HG02610 (cell line): ENCODE measurements around the gene CA4.
A peak's percentile ranks its signal among the peaks of the same experiment; 100 is the strongest.
"Not testable (repeated sequence)": the region's sequence is repeated elsewhere in the genome, so short reads cannot be mapped to it uniquely, and the experiment has no call there.

Experiments used
- ATAC-seq: cut with Tn5 transposase; IDR thresholded peaks from one replicate; pipeline ENCODE4 v1.9.1; 2021; ENCODE audit warnings: mild to moderate bottlenecking, moderate library complexity; ENCODE audit not compliant: unreplicated experiment

The CA4 gene

GRCh38 chr17:60149691-60150582, at the start of gene CA4:
TSS of gene CA4 (plus strand) at chr17:60149973. CDS start at chr17:60150035, 62 bp downstream.
- ATAC-seq, result no peak

DNA sequence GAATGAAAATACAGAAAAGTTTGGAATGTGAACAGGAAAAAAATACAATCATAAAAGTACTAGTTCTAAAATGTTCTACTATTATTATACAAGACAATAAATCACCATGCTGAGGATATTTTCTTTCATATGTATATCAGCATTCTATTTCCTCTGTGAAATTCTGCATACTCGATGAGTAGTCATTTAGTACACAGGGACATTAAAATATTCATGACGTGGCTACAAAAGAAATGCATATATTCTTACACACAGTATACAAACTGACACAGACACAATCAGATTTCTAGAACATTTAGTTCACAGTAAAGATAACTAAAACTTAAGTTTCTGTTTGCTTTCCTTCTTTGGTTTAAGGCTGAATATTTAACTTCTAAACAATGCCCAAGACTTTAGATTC, 49.2 kb upstream of the CA4 start:
- not testable (repeated sequence) for ATAC-seq

GRCh38 chr17:60102015-60102631, 47.6 kb upstream of the CA4 start:
- ATAC-seq, result peak; percentile 11

GRCh38 chr17:60102632-60103096, 47.1 kb upstream of the CA4 start:
- ATAC-seq, result peak; percentile 69

DNA sequence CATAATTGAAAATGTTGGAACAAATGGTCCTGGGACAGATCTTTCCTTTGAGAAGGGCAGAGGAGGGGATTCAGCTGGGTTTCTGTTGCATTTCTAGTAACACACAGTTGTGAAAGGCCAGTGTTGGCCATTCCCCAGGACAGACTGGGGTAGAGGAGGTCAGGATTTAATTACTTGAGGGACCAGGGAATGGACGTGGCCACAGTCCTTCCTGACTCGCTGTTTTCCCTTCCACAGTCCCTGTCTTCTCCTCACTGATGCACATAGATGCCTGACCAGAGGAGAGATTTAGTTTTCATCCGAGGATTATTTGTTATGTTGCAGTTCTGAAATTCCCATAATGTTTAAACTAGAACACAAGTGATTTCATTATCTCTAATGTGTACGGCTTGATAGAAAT, 45.8 kb upstream of the CA4 start:
- ATAC-seq, result no peak

DNA sequence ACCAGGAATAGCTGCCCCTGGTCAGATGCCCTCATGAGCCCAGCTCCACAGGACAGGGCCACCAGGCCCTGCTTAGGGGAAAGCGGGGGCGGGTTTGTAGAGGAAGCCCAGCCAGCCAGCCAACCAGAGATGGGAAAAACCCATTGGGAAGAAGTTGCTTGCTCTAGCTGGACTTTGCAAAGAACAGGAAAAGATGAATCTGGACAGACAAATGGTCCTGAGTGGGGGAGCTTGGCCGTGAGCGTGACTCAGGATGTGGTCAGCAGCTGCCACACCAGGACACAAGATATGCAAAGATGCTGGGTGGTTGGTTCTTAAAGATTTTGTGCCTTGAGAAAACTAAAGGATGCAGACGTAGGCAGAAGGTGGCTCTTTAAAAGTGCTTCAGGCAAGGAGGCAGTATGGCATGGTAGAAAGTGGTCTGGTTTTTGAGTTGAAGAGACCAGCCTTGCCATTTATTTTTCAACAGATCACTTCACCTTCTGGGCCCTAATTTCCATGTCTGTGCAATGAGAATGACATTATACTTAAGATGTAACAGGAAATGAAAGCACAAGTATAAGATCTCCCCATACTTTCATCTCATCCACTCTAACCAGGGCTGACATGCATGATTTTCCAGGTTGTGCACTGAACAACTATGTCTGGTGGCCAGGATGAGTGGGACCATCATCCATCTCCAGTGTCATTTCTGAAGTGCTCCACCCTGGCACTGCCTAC, 43.3 kb upstream of the CA4 start:
- ATAC-seq, result no peak

DNA sequence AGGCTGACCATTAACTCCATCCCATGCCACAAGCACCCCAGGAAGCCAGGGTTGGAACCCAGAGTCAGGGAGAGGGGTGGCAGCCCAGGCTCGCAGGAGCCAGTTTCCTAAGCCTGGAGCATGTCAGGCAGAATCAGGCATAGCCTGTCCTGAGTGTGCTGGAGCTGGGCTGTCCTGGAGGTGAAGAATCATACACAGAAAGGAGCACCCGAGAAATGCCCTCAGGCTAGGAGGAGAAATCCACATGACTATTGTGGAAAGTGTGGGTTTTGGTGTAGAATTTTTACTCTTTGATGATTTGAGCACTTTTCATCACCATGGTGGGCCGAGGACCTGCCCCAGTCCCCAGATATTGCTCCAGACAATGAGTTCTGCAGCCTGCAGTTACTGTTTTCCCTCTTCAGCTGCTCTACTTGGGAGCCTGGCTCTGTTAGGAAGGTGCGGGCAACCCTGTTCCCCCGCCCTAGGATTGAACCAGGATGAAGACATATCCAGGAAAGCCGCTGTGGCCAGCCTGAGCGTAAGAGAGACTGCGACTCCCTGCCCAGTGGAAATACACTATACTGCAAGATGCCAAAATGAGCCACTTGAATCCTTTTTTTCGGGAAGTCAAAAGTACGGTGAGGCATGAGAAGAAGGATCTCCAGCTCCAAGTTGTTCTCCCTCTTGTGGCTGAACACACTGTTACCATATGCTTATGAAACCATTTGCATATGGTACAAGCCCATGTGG, 42.1 kb upstream of the CA4 start:
- no peak for ATAC-seq

DNA sequence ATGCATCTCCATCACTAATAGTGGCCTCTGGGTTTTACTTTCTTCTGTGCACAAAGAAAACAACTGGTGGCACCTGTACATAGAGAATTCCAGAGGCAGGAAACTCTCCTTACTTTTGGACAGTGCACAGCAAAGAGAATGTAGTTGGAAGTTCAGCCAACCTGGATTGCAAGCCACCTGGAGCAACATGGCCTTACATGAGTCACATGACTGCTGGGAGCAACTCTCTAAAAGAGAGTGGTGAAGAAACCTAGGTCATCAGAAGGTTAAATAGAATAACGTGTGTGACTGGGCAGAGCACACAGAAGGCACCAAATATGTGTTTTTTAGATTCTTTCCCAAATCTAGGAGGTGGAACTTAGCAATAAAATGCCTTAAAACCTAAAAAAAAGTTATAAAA, 41.5 kb upstream of the CA4 start:
- ATAC-seq, result not testable (repeated sequence)

DNA sequence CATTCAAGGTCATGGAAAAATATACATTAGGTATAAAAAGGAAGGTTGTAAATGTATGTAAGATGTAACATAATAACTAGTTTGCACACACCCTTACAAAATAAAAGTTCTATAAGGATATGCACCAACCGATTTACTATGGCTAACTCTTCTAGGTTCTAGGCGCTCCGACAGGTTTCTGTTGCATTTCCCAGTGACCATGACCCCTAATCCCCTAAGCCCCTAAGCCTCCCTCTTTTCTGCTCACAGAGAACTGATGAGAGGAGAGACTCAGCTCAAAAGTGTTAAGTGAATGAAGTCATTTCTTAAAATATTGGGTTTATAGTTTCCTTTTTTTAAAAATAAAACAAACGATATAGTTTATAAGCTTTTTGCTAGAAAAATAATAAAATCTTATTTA, 41.1 kb upstream of the CA4 start:
- no peak for ATAC-seq

GRCh38 chr17:60109161-60109560, 40.6 kb upstream of the CA4 start:
- ATAC-seq, result no peak

DNA sequence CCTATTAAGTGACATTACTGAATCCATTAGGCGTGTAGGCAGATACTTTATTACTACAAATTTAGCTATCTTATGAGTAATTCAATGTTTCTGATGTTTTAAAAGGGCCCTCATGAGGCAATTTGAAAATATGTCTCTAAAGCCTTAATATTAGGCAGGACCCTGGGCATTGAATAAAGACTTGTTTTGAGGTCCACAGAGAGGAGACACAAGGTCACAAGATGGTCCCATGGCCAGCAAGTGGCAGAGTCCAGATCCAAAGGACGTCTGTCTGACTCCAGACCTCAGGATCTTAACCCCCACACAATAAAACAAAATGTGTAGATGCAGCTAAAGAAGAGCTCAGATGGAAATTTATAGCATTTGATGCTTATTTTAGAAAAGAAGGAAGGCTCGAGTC, 39.2 kb upstream of the CA4 start:
- no peak for ATAC-seq

DNA sequence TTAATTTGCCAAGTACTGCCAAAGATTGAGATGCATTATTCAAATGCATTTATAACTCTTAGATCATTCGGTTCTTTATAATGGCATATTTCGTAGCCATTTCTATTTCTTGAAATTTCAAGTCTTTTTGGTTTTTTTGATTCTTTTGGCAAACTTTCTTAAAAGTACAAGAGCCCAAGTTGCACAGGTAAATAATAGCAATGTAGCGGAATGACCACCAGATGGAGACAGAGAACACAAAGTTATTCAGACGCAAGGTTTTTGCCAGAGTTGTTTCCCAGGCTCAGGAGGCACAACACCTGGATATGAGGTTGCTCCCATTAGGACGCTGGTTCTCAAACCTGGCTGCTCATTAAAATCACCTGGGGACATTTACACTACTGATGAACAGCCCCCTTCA, 38.1 kb upstream of the CA4 start:
- not testable (repeated sequence) for ATAC-seq

DNA sequence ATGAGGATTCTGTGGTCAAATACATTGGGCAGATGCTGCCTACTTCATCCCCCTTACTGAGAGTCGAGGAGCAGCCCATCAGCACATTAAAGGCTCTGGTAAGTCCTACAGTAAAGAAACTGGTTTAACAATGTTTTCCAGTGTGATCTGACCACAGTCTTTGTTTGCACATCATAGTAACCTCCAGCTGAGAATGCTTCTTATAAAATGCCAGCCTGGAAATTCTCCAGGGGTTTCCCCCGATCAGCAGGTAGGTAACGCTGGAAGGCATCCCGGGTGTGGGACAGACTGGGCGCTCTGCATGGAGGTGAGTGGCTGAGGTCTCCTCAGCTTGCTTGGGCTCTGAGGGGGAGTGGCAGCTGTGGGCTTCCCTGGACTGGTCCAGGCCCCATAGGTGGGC, 34.4 kb upstream of the CA4 start:
- not testable (repeated sequence) for ATAC-seq

- ATAC-seq, result not testable (repeated sequence)
Observed at GRCh38 chr17:60116196-60116595, 33.6 kb upstream of the CA4 start.

- not testable (repeated sequence) for ATAC-seq
Observed at GRCh38 chr17:60119162-60119561, 30.6 kb upstream of the CA4 start.

DNA sequence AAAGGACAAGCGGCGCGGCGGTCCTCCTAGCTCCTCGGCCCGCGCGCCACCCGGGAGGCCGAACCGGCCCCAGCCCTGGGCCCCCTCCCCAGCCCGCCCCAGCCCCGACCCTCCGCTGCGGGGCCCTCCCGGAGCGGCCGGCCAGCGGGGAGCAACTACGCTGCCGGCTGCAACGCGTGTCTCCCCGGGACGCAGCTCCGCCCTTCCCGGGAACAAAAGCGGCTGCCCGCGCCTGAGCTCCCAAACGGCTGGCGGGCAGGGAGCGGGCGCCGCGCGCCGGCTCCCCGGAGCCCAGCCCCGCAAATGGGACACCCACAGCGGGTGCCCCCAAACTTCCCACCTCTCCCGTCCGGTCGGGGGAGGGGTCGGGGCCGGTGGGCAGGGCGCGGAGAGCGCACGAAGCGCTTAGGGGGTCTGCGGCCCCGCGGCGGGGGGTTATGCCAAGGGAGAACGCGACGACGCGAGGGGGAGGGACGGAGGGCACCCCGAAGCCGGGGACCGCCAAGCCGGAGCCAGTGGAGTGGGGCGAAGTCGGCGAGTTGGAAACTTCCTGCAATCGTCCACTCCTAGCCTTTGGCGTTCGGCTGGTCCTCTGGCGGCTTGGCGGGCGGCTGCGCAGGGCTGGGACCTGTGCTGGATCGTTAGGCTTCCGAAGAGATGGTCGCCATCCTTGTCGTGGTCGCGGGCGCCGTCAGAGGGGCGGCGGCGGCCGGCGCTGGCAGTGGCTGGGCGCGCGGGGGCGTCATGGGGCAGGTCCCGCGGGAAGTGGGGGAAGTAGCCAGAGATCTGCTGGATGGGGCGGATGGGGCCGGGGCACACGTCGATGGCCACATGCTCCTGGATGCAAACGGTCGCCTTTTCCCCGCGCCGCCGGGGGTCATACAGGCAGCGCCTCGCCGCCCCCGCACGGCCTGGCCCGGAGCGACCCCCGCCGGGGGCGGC, 29.7 kb upstream of the CA4 start:
- ATAC-seq, result not testable (repeated sequence)

DNA sequence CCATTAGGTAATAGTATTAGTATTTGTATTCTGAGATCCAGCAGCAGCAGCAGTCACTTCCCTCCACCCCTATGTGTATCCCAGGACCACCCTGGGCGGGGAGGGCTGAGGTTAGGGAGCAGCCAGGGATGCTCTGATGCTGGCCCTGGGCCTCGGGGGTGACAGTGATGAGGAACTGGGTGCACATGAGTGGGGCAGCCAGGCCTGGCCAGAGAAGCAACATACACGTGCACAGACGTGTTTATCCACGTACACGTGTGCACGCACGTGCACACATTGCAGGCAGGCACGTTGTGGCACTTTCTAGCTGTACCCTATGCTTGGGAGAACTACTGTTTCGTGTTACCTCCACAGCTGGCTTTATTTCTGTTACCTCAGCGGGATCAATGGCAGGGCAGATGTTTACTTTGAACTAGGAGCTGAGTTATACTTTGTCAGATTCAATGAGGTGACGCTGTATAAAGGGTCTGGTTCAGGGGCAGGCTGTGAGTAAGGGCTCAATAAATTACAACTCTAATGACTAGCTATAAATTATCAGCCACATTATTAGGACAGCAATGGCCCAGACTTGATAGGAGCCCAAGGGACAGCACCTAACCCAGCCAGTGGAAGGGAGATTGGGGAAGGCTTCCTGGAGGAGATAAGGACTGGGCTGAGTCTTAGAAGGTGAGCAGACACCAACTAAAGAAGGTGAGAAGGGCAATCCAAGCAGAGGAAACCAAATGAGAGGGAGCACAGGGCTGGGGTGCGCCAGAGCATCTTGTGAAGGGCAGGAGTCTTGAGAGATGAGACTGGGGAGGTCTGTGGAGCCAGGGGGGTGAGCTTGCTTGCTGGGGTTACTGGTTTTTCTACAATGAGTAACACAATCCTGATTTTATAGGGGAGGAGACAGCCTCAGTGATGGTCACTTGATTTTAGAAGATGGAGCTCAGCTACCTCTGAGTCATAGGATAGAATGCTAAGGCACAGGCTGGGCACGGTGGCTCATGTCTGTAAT, 22.4 kb upstream of the CA4 start:
- no peak for ATAC-seq

DNA sequence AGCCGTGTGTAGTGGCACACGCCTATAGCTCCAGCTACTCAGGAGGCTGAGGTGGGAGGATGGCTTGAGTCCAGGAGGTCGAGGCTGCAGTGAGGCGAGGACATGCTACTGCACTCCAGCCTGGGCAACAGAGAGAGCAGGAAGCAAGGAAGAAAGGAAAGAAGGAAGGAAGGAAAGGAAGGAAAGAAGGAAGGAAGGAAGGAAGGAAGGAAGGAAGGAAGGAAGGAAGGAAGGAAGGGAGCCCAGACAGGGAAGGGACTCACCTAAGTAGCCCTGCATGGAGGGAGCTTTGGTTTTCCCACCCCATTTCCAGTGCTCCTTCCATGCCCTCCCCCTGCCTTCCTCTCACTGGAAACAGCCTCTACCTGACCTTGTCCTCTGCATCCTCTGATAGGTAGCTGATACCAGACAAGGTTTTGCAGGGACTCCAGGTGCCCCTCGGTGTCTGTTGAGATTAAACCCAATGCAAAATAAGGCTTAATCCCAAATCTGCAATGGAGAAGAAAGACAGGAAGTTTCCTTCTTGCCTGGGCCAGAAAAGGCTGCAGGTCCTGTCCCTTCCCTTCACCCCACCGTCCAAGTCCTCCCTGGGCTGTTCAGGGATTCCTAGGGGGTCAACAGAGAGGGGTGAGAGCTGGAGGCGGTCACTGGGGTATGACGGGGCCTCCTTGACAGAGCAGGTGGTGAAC, 21.5 kb upstream of the CA4 start:
- no peak for ATAC-seq
